Activated T-cell treated with anti-CD3 and anti-CD28 coated beads for 48 hours (primary cell): ENCODE measurements around the gene SFXN5.

ENCODE experiments used
- DNase-seq: peaks from one replicate; pipeline ENCODE4 v3.0.0-alpha.2; 2020; ENCODE audit warnings: low read depth

Gene SFXN5

GRCh38 chr2:72973566-72974435 lies 97.7 kb downstream of the SFXN5 start:
- peak; percentile 21 for DNase-seq

- no peak for DNase-seq
Measured at GRCh38 chr2:72973137-72973535, 98.4 kb downstream of the SFXN5 start.

- no peak for DNase-seq
Measured at GRCh38 chr2:72972352-72973136, 99.0 kb downstream of the SFXN5 start.

DNA sequence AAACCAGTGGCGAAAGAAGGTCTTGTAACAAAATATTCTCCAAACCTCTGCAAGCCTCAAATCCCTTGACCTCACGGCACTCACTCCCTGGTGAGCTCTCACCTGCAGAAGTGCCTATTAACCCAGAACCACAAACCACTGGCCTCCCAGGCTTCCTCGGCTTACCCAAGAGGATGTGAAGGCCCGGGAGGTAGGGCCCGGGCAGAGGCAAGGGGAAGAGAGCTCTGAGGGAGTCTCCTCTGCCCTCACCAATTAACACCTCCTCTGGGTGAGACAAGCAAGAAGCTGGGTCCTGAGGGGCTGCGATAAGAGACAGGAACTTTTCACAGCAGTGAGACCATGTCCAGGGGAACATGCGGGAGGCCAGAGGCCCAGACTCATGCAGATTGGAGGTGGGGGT lies 100.5 kb downstream of the SFXN5 start:
- DNase-seq: no peak

- no peak for DNase-seq
Measured at GRCh38 chr2:72969706-72970105, 101.8 kb downstream of the SFXN5 start.

GRCh38 chr2:72968286-72968685 lies 103.2 kb downstream of the SFXN5 start:
- no peak for DNase-seq

GRCh38 chr2:72965770-72966450 lies 105.6 kb downstream of the SFXN5 start:
- no peak for DNase-seq

DNA sequence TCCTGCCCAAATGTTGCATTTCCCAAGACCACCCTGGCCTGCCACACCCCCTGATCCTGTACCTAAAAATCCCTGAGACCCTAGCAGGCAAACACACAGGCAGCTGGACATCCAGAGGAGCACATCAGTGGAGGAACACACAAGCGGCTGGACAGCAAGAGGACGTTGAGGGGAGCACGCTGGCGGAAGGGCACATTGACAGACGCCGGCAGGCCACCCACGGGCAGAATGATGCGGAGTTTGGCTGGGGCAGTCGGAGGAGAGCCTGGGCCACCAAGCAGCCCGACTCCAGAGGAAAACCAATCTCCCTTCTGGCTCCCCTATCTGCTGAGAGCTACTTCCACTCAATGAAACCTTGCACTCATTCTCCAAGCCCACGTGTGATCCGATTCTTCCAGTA lies 106.5 kb downstream of the SFXN5 start:
- no peak for DNase-seq

GRCh38 chr2:72964146-72964525 lies 107.4 kb downstream of the SFXN5 start:
- no peak for DNase-seq

GRCh38 chr2:72963423-72964145 lies 107.9 kb downstream of the SFXN5 start:
- DNase-seq: no peak

GRCh38 chr2:72962911-72963310 lies 108.6 kb downstream of the SFXN5 start:
- no peak for DNase-seq

GRCh38 chr2:72961853-72962468 lies 109.6 kb downstream of the SFXN5 start:
- no peak for DNase-seq

- no peak for DNase-seq
Measured at GRCh38 chr2:72961036-72961720, 110.3 kb downstream of the SFXN5 start.

GRCh38 chr2:72959995-72960981 lies 111.2 kb downstream of the SFXN5 start:
- no peak for DNase-seq

DNA sequence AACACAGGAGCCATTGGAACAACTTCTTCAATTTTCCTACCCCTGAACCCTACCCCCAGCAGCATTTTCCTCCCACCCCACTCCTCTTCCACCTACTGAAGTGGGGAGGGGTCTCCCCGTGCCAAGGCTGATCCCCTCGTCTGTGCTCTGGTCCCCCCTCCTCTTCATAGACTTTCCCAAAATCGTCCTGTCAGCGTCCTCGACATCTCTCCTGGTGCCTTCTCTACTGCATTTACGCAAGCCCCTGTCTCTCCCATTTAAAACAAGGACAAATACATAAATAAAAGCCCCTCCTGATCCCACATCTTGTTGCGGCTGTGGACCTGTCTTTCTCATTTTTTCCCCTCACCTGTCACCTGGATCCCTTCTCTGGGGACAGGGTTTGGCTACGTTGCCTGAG lies 112.0 kb downstream of the SFXN5 start:
- DNase-seq: no peak

DNA sequence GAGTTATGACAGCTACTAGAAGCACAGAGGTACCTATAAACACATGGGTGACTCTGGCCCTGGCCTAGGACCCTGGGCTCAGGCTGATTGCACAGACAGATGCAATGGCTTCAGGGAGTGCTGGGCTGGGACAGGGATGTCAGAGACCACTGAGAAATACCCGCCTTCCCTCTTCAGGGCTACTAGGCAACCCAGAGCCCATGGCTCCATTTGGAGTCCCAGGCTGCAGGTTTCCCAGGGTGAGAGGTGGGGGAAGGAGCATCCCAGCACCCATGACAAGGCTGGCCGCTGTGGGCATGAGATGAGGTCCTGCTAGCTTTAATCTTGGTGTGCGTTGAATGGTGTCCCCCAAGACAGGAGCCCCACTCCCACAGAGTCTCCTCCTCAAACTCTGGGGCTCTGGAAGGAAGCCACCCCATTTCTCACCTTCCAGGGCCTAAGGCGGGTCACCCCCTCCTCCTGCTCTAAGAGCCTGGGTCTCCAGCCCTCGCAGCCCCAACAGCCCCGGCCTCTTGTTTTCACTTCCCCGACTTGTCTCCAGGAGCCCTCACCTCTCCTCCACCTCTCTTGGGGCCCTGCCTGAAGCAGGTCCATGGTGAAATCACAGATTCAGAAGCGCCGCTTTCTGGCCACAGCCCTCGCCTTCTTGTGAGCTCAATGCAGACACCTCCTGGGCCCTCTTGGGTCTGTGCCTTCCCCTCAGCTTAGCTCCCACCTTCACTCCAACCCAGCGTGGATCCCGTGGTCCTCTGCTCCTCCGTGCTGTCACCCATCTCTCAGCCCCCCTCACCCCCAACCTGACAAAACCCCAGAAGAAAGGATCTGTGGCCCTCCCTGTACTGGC lies 112.7 kb downstream of the SFXN5 start:
- DNase-seq: no peak

DNA sequence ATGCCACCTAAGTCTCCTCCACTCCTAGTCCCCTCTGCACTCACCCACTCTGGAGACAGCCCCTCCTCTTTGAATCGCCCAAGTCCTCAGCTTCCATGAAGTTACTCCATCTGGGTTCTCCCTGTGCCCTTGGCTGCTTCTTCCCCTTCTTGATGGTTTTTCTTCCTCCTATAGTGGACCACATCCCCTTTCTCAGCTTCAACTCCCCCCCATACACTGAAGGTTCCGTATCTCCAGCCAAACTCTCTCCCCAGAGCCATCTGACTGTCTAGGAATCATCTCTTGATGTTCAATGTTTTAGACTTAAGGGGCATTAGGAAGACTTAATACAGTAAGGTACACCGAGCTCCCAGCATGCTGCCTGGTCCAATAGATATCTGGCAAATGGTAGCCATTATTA lies 114.6 kb downstream of the SFXN5 start:
- DNase-seq: no peak

DNA sequence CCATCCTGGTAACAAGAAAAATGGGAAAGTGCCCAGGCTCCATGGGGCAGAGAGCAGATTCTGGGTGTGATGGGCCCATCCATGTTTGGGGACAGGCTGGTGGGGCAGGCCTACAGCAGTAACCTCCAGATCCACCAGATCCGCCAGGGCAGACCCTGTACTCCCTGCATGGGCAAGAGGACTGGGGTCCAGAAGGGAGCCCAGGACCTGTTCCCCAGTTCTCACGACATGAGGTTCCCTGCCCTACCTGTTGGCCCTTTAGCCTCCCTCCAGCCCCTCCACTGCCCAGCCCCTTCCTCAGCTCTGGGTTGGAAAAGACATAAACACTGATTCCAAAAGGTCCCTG lies 115.5 kb downstream of the SFXN5 start:
- DNase-seq: no peak
